Measurements from ENCODE around the gene IRF4. TPM values are rescaled to one million over a fixed set of nuclear protein-coding genes. Genes with fewer than 3 reads are reported as not detected.

Gene IRF4
- total and polyA plus RNA-seq, 7 donors: 0.03 to 0.59 (median 0.27) TPM

- WGBS, 3 donors: 67 to 80% (median 68%) methylated on average over 12 of the region's 12 CpGs
- intact Hi-C loops (cut with DNase I): loop anchor here in 1 of 2 donors (10.0 kb wide), 1 partner anchor 1886 kb away; no protein-coding TSS in a partner anchor
Measured at GRCh38 chr6:438634-439170, 47.1 kb downstream of the IRF4 start.

GRCh38 chr6:439641-440167, 48.2 kb downstream of the IRF4 start:
- ATAC-seq (no peak), DNase-seq (no peak)
- intact Hi-C loops (cut with DNase I): loop anchor here in 1 of 2 donors (10.0 kb wide), 1 partner anchor 1885 kb away; no protein-coding TSS in a partner anchor
- no peak overlapping the region for H3K4me3 ChIP-seq
- no peaks in the 10 kb centered on the region for H3K27me3 ChIP-seq (ENCODE audit: insufficient read depth in 3 of 3, low read length in 2 of 3)
- WGBS, 3 donors: 57 to 73% (median 61%) methylated on average over 9 of the region's 9 CpGs
- H3K9me3 ChIP-seq: no peaks in the 10 kb centered on the region
- no peak overlapping the region for H3K27ac ChIP-seq
- no peaks in the 10 kb centered on the region for H3K36me3 ChIP-seq (ENCODE audit: insufficient read depth in 1 of 2, low read depth in 1 of 2)
- TF ChIP-seq CTCF (IDR thresholded peaks at IDR 0.05): no peak
- no peaks in the 10 kb centered on the region for H3K4me1 ChIP-seq

More at GRCh38 chr6:438634-439170, 47.1 kb downstream of the IRF4 start:
- Histone ChIP-seq H3K4me1 (no peaks in the 10 kb centered on the region), H3K9me3 (no peaks in the 10 kb centered on the region), H3K36me3 (ENCODE audit: insufficient read depth in 1 of 2, low read depth in 1 of 2) (no peaks in the 10 kb centered on the region), H3K4me3 (no peak overlapping the region), H3K27me3 (ENCODE audit: insufficient read depth in 3 of 3, low read length in 2 of 3) (peaks cover 0 to 4% (median 0%) of the 10 kb centered on the region in 3 donors), H3K27ac (no peak overlapping the region)
- TF ChIP-seq CTCF (IDR thresholded peaks at IDR 0.05): no peak
- no peak for DNase-seq
- no peak for ATAC-seq

GRCh38 chr6:441126-441920, 49.8 kb downstream of the IRF4 start:
- 79 to 86% (median 82%) methylated on average over 12 of the region's 12 CpGs for WGBS, 3 donors
- Histone ChIP-seq H3K4me3 (no peak overlapping the region), H3K9me3 (no peaks in the 10 kb centered on the region), H3K4me1 (no peaks in the 10 kb centered on the region), H3K36me3 (ENCODE audit: insufficient read depth in 1 of 2, low read depth in 1 of 2) (no peaks in the 10 kb centered on the region), H3K27ac (no peak overlapping the region), H3K27me3 (ENCODE audit: insufficient read depth in 3 of 3, low read length in 2 of 3) (no peaks in the 10 kb centered on the region)
- intact Hi-C loops (cut with DNase I): no loop called here
- ATAC-seq (no peak), DNase-seq (no peak)
- TF ChIP-seq CTCF (IDR thresholded peaks at IDR 0.05): no peak

GRCh38 chr6:443621-444159, 52.1 kb downstream of the IRF4 start:
- intact Hi-C loops (cut with DNase I): no loop called here
- TF ChIP-seq CTCF (IDR thresholded peaks at IDR 0.05): no peak
- 58 to 66% (median 61%) methylated on average over 19 of the region's 19 CpGs for WGBS, 3 donors
- no peaks in the 10 kb centered on the region for H3K27me3 ChIP-seq (ENCODE audit: insufficient read depth in 3 of 3, low read length in 2 of 3)
- H3K9me3 ChIP-seq: no peaks in the 10 kb centered on the region
- H3K27ac ChIP-seq: no peak overlapping the region
- no peaks in the 10 kb centered on the region for H3K4me1 ChIP-seq
- no peaks in the 10 kb centered on the region for H3K36me3 ChIP-seq (ENCODE audit: insufficient read depth in 1 of 2, low read depth in 1 of 2)
- no peak overlapping the region for H3K4me3 ChIP-seq
- DNase-seq: no peak
- no peak for ATAC-seq

Data from psoas muscle (tissue), 8 donors.